Measurements from ENCODE around the gene CLEC18A. TPM values are rescaled to one million over a fixed set of nuclear protein-coding genes. Genes with fewer than 3 reads are reported as not detected.
"Not testable (repeated sequence)": the region's sequence is repeated elsewhere in the genome, so short reads cannot be mapped to it uniquely, and the experiment has no call there.

The CLEC18A gene
- 0.29 and 0.65 TPM in 2 replicates for total RNA-seq (2014; rRNA removed; shearing (Covaris generic))

GRCh38 chr16:69951017-69951671 lies at the start of gene CLEC18A:
CLEC18A (plus strand) TSS chr16:69951334; CDS start chr16:69951367, 33 bp downstream.
- DNase-seq (ENCODE audit: low spot score), result not testable (repeated sequence)

DNA sequence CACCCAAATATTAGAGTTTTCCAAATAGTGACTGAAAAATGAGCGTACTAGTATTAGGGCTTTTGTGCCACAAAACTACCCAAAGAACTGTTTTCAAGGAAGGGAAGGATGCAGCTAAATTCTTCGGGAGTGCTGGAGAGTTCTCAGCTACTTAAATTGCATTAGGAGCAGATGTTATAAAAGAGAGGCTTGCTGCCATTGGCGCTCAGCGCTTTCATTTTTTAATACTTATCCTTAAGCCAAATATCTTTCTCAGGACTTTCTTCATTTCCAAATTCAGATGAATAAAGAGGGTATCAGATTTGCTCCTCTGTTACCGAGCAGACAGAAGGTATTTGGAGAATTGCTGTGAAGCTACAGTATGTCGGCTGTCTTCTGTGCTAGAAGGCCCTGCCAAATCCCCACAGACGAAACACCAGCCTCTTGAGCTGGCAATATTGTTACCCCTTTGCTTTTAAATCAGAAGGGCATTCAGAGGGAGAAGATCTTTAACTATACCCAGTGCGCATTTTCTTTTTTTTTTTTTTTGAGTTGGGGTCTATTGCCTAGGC lies 47.2 kb upstream of the CLEC18A start:
- DNase-seq (ENCODE audit: low spot score), result no peak

DNA sequence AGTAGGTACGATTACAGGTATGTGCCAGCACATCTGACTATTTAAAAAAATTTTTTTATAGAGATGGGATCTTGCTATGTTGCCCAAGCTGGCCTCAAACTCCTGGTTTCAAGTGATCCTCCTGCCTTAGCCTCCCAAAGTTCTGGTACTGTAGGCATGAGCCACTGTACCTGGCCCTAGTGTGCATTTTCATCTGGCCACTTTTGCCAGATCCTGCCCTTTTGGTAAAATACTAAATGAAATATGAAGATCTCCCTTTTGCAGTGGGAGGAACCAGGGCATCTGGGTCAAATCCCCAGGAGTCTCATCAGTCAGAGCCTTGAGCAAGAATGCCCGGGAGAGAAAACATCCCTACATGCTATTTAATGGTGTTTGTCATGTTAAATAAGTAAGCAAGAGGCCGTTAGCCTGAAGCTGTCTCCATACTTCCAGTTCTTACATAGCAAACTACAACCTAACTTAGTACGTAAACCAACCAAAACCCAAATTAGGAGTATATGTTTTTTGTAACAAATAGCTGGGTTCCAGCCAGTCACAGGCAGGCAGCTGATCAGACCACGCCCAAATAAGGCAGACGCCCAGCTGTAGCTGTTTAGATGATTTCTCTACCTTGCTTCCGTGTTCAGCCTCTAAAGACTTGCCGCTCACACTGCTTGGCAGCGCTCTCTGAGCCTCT lies 46.5 kb upstream of the CLEC18A start:
- no peak for DNase-seq (ENCODE audit: low spot score)

DNA sequence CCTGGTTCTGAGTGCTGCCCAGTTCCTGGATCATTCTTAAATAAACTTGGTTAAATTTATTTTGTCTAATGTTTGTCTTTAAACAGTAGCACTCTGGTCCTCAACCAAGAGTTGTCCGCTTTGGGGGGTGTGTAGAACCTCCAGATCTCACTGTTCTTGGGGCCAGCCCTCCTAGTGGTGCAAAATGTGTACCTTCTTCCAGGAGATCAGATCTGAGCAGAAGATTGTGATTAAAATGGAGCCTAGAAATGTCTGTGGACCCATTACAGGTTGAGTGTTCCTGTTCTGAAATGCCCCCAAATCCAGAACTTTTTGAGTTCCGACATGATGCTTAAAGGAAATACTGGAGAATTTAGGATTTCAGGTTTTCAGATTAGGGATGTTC lies 46.0 kb upstream of the CLEC18A start:
- DNase-seq (ENCODE audit: low spot score), result no peak

DNA sequence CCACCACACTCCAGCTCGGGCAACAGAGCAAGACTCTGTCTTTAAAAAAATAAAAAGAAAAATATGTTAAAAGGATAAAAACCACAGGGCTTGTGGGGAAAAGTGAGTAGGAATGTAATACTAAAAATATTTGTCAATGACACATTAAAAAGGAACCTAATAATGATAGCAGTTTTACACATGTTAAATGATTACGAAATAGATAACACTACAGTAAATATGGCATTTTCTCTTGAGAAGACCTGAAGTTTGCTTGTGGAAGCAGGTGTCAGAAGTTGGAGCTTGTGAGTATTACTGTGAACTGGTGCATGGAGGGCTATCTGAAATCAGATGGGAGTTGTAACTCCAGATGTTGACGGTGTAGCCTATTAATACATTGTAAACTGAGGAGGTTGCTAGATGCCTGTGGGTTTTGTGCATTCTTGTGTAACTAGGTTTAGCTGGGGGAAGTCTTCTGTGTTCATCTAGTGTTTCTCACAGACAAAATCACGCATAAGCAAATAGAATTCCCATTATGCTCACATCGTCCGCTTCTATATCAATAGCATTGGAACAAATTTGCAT lies 44.2 kb upstream of the CLEC18A start:
- peak; percentile 14 for DNase-seq (ENCODE audit: low spot score)

- DNase-seq (ENCODE audit: low spot score), result no peak
Observed at GRCh38 chr16:69909043-69909442, 42.1 kb upstream of the CLEC18A start.

- DNase-seq (ENCODE audit: low spot score), result no peak
Observed at GRCh38 chr16:69909760-69910159, 41.4 kb upstream of the CLEC18A start.

GRCh38 chr16:69910964-69911363 lies 40.2 kb upstream of the CLEC18A start:
- no peak for DNase-seq (ENCODE audit: low spot score)

DNA sequence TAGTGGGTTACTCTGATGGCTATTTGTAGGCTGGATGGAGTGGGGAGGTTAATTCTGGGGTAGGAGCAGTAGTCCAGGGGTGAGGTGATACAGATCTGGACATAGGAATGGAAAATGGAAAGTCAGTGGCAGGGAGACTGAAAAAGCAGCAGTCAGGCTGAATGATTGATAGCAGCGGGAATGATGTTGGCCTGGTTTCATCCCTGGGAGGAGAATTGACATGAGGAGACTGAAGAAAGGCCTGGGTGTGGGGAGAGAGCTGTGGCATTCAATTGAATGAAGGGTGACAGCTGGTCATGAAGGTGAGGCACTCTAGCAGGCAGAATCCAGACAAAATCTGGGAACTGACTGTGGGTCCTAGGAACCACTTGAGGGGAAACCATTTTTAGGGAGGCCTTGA lies 34.7 kb upstream of the CLEC18A start:
- DNase-seq (ENCODE audit: low spot score), result no peak

GRCh38 chr16:69917311-69917710 lies 33.8 kb upstream of the CLEC18A start:
- peak; percentile 8 for DNase-seq (ENCODE audit: low spot score)

- DNase-seq (ENCODE audit: low spot score), result peak; percentile 97
Observed at GRCh38 chr16:69917739-69918138, 33.4 kb upstream of the CLEC18A start.

GRCh38 chr16:69918241-69918640 lies 32.9 kb upstream of the CLEC18A start:
- DNase-seq (ENCODE audit: low spot score), result peak; percentile 25

DNA sequence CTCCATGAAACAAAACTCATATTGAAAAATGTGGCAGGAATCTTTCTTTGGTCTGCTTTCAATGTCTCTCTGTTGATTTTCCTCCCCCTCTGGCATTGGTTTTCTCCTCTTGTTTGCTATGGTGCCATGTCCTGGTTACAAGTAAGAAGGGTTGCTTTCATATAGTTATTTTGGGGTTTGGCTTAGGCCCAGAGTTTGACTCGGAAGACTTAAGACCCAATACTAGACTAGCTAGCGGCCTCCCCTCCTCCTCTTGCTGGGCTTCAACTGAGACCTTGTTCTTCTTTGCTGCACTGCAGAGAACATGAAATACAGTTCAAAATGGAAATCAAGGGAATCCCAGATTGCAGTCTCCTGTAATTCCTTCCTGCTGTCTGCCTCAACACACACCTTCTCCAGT lies 30.0 kb upstream of the CLEC18A start:
- DNase-seq (ENCODE audit: low spot score), result no peak

GRCh38 chr16:69922200-69922599 lies 28.9 kb upstream of the CLEC18A start:
- DNase-seq (ENCODE audit: low spot score), result no peak

- DNase-seq (ENCODE audit: low spot score), result no peak
Observed at GRCh38 chr16:69924041-69924775, 26.9 kb upstream of the CLEC18A start.

GRCh38 chr16:69924777-69925191 lies 26.4 kb upstream of the CLEC18A start:
- peak; percentile 78 for DNase-seq (ENCODE audit: low spot score)

DNA sequence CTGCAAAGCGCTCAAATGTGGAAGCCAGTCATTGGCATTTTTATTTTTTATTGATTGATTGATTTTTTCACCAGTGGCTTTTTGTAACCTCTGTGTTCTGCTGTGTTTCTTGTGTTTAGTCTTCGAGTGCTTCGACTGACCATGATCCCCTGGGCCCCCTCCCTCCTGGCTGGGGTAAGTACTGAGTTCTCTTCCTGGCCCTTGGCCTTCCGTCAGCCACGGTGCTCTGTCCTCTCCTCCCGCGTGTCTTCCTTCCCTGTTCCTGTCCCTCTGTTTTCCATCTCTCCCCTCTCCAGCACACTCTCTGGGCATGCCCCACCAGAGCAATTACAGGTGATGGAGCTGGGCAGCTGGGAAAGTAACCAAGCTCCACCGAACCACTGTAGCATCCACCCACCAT lies 25.8 kb upstream of the CLEC18A start:
- DNase-seq (ENCODE audit: low spot score), result no peak

- DNase-seq (ENCODE audit: low spot score), result no peak
Observed at GRCh38 chr16:69926241-69926640, 24.9 kb upstream of the CLEC18A start.

GRCh38 chr16:69927056-69927757 lies 23.9 kb upstream of the CLEC18A start:
- DNase-seq (ENCODE audit: low spot score), result no peak

- no peak for DNase-seq (ENCODE audit: low spot score)
Observed at GRCh38 chr16:69928856-69929400, 22.2 kb upstream of the CLEC18A start.

GRCh38 chr16:69929480-69929879 lies 21.7 kb upstream of the CLEC18A start:
- DNase-seq (ENCODE audit: low spot score), result no peak
